Urothelium cell line (cell line): ENCODE measurements around the gene NANOS3.
A peak's percentile ranks its signal among the peaks of the same experiment; 100 is the strongest.
"Not testable (repeated sequence)": the region's sequence is repeated elsewhere in the genome, so short reads cannot be mapped to it uniquely, and the experiment has no call there.

Source experiments
- DNase-seq: peaks from one replicate; pipeline ENCODE4 v3.0.0; 2011; ENCODE audit warnings: low spot score, mixed read lengths
- FAIRE-seq: peaks from 2 replicates; lab custom pipeline; 2011; peaks lifted over from hg19 to GRCh38; lab: Jason Lieb, UNC

The NANOS3 gene

DNA sequence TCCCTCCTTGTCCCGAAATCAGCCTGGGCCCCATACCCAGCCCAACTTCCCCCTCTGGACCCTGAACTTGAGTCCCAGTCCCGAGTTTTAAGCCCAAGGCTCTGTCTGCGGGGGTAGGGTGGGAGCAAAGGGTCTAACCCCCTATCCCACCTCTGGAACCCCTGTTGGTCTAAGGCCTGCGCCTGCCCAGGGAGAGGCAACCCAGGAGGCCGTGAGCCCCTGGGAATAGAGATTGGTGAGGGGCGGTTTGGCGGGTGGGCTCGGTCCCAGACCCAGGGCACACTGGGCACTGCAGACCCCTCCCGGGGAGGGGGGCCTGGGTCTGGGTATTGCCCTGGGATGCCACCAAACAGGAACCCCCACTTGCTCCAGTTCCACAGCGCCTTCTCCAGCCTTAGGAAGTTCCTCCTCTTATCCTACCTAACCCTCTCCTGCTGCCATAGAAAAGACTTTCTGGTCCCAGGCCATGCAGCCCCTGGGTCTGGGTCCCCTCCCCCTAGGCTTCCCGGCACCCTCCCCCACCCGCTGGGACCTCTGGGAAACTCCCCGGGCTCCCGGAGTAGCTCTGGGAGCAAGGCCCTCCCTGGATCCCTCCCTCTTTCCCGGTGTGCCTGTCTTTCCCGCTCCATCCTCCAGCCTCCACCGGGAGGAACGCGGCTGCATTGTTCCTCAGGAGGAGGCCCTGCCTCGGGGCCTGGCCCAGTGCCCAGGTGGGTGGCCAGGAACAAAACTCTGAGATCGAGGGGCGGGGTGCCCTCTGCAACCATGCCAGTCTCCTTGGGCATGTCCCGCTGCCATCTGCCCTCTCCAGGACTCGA lies 33.6 kb upstream of the NANOS3 start:
- FAIRE-seq, result no peak
- peak; percentile 58 for DNase-seq

DNA sequence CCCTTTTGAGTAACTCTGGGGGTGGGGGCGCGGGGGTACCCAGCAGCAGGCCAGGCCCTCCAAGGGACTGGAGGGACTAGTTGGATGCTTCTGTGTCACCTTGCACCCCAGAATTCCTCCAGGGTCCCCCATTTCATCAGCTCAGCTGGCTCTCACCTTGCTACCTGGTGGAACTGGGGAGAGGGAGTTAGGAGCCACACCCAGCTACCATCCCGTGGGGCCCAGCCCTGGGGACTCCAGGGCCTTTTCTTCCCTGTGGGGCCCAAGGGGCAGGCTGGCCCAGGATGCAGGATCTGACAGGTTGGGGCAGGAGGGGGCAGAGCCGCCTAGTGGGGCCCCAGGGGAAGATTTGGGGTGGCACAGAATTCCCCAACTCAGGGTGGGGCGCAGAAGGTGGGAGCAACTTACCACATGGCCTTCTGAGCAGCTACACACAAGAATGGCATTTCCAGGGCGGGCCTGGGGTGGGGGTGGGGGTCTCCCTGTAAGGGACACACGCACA lies 32.8 kb upstream of the NANOS3 start:
- FAIRE-seq (no peak), DNase-seq (no peak)

GRCh38 chr19:13846557-13847406 lies 30.2 kb upstream of the NANOS3 start:
- FAIRE-seq (no peak), DNase-seq (peak; percentile 86)

DNA sequence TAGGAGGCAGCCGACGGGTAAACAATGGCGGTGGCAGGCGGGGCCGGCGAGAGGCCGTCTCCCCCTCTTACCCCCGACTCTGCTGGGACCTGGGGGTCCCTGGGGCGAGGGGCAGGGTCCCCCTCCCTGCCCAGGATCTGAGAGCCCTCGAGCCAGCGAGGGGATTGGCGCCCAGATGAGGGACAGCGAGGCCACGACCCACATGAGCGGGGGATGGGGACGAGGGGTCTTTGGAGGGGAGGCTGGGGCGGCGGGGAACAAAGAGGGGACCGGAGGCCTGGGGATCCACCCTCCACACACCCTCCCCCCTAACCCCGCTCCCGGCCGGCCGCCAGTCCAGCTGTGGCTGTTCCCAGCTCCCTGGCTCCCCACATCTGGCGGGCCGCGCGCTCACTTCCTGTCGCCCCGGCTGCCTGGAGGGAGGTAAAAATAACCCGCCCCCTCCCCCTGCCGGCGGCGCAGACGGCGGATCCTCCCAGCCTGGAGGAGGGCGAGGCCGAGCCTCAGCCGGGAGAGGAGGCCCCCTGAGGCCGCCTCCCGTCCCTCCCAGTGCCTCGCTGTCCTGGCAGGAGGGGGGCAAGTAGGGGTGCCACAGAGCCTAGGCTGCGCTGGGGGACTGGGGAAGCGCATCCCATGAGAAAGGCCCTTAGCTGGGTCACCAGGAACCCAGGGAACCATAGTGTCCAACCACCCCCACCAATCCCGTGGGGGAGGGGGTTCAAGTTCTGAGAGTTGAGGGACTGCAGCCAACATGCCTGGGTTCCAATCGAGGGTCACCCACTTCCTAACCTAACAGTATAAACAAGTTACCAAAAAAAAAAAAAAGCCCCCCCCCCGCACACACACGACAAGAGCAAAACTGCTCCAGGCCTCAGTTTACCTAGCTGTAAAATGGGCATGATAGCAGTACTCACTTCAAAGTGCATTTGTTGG lies 29.3 kb upstream of the NANOS3 start:
- no peak for FAIRE-seq
- peak; percentile 77 for DNase-seq

GRCh38 chr19:13848340-13848677 lies 28.6 kb upstream of the NANOS3 start:
- FAIRE-seq, result no peak
- no peak for DNase-seq

DNA sequence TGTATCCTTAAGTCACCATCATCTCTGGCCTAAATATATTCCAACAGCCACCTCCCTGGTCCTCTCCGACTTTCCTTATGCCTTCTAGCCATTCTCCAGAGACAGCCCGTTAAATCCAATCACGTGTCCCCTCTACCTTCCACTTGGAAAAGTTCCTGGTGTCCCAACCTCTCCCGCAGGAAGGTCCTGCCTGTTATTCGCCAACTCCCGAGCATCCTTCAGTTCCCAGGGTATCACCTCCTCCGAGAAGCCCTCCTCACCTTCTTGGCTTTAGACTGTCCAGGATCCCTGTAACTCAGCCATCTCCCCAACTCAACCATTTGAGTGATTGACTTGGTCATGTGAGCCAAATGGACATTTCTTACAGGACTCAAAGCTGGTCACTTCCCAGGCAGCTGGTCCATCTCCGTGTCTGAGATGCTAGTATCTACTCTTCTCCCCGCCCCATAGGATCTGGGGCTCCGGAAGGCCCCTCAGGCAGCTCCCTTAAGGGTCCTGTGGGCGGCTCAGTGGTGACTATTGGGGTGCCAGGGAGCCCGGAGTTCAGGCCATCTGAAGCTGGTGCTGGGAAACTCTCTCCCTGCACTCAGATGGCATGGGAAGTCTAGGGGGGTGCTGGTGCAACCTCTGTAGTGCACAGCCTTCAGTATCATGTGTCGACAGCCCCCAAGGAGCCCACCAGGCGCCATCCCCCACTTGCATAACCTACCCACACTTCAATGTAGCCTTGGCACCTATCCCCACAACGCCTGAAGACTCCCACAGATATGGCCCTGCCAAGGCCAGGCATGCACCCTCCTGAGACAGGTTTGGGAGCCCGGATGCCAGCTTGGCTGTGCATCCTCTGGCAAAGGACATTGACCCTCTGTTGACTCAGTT lies 27.9 kb upstream of the NANOS3 start:
- FAIRE-seq (no peak), DNase-seq (no peak)

GRCh38 chr19:13849991-13850909 lies 26.7 kb upstream of the NANOS3 start:
- DNase-seq (peak; percentile 56), FAIRE-seq (no peak)

DNA sequence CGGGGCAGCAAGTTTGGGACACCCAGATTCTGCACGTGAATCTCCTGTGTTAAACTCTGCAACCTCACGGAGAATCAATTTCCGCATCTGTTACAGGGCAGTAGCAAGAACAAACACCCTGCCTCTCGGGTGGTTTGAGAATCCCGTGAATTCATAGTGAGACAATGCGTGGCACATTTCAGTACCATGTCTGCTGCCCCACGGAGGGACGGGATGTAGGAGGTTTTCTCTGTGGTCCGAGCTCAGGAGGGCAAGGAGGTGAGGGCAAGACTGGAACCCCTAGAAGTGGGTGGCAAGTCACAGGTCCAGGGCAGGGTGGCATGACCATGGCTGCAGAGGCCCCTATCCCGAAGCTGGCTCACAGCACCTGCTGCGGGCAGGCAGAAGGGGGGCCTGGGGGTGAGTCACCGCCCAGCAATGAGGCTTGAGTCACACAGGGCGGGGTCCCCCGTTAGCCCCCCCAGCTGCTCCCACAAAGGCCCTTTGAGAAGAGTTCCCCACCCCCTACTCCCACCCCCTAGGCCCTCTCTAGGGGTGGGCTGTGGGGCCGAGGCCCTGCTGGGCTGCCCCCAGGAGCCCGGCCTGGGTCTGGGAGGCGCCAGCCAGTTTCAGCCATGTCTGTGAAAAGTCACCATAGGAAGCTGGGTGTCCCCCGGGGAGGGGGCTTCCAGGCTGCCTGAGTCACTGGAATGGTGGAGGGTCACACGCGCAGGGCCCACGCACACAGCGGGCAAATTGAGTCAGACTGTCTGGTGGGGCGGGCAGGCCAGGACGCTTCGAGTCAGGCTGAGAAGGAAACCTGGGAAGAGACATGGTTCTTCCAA lies 25.8 kb upstream of the NANOS3 start:
- FAIRE-seq (no peak), DNase-seq (peak; percentile 70)

DNA sequence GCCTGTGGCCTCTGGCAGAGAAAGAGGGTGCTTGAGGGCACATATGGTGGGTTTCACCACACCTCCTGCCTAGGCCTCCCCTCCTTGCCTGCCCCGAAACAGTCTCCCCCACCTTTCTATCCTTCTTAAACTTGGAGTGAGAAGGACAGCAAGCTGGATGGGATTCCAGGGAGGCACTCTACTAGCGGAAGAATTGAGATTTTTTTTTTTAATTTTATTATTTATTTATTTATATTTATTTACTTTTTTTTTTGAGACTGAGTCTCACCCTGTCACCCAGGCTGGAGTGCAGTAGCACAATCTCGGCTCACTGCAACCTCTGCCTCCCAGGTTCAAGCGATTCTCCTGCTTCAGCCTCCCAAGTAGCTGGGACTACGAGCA lies 25.2 kb upstream of the NANOS3 start:
- FAIRE-seq, DNase-seq: not testable (repeated sequence)

- FAIRE-seq, DNase-seq: not testable (repeated sequence)
These were observed 24.7 kb upstream of the NANOS3 start for GRCh38 chr19:13852171-13852707.

DNA sequence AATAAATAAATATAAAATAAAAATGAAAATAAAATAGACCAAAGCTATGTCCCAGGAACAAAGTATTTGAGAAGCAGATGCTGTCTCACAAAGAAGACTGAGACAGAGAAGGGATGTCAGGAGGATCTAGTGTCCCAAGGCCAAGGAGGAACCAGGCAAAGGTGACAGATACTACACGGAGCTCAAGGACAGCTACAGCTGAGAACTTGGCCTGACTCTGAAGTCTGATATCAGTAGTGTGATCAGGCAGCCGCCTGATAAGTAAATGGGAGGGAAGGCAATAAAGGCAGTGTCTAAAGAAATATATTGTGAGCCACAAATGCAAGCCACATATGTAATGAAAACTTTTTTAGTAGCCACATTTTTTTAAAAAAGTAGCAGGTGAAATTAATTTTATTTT lies 20.4 kb upstream of the NANOS3 start:
- DNase-seq, result no peak
- FAIRE-seq, result no peak

- DNase-seq (no peak), FAIRE-seq (no peak)
These were observed 17.5 kb upstream of the NANOS3 start for GRCh38 chr19:13859361-13859880.

DNA sequence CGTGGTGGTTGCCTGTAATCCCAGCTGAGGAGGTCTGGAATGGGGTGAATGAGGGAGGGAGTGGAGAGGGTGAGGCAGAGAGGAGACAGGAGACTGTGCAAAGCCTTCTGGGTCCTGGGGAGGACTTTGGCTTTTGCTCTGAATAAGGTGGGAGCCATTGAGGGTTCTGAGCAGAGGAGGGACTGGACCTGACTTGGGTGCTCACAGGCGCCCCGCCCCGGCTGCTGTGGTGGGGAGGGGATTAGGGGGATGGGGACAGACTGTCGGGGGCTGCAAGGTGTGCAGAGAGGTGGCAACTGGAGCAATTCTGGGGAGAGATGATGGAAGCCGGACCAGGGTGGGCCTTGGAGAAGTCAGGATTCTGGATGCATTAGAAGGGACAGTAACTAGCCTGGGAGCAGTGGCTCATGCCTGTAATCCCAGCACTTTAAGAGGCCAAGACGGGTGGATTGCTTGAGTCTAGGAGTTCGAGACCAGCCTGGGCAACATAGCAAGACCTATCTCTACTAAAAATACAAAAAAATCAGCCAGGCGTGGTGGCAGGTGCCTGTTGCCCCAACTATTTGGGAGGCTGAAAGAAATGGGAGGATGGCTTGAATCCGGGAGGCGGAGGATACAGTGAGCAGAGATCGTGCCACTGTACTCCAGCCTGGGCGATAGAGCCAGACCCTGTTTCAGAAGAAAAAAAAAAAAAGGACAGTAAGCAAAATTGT lies 16.1 kb upstream of the NANOS3 start:
- FAIRE-seq (no peak), DNase-seq (no peak)

- DNase-seq (no peak), FAIRE-seq (no peak)
These were observed 15.6 kb upstream of the NANOS3 start for GRCh38 chr19:13861392-13861713.

DNA sequence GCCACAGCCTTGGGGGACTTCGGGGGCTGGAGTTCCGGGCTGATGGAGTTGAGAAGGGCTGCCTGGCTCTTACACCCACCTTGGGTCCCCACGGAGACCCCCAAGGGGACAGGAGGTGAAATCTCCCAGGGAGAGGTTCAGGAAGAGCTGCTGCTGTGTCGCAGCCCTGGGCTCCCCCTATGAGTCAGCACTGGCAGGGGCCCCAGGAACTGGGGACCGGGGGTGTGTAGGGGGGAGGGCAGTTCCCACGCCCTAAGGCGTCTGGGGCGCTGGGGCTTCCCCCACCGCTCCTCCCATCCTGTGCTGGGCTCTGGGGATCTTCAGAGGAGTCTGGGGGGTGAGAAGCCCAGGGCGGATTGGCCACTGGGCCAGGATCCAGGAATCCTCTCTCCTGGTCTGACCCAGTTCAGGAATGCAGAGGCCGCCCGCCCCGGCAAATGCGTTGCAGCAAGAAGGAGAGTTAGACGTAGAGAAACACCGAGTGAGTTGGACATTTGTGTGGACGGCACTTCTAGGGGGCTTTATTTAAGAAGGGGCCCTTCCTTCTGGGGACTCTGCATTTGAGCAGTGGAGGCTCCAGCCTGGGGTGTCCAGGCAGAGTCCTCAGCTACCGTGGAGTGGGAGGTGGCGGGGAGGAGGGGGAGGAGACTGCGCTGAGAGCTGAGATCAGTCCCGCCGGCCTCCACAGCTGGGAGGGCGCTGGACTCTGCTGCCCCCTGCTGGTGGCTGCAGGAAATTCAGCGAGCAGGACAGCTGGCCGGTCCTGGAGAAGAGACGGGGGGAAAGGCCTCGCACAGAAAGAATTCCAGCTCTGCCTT lies 15.0 kb upstream of the NANOS3 start:
- peak; percentile 82 for DNase-seq
- FAIRE-seq, result no peak

GRCh38 chr19:13864046-13864666 lies 12.8 kb upstream of the NANOS3 start:
- DNase-seq (no peak), FAIRE-seq (peak; percentile 9)
